Mesenchymal stem cell (in vitro differentiated cells and primary cell): ENCODE results near the gene PNPLA4. TPM values are rescaled to one million over a fixed set of nuclear protein-coding genes. Genes with fewer than 3 reads are reported as not detected.

Source experiments
- small RNA-seq: library from polyadenylated mRNA; stranded (forward); fragments of <200 nt; extraction: miRNeasy Mini kit (QIAGEN cat#:217004); gene quantifications from one replicate; pipeline ENCODE3, GENCODE V24; 2013; ENCODE audit warnings: low read depth

The PNPLA4 gene

Small RNA genes lying within 50 kb of the gene (small RNA-seq; reads per million reads assigned to genes)
- not detected for gene AC005296.1
